GM13977 (cell line): ENCODE results near the gene HNRNPA1.

Source experiments
- DNase-seq: peaks from one replicate; pipeline ENCODE4 v3.0.0; 2012; ENCODE audit warnings: low spot score
- CTCF ChIP-seq: IDR thresholded peaks from 2 replicates; pipeline ENCODE4 v1.5.1; 2012; ENCODE audit warnings: mild to moderate bottlenecking, control low read depth; ENCODE audit not compliant: insufficient read depth; ENCODE audit errors: extremely low read depth, missing control alignments
- in situ Hi-C: fragments of 300-500 bp; cut with MboI; formaldehyde crosslinking; loops from one replicate; pipeline ENCODE4 v1.12.0; 2022; ENCODE audit warnings: low sequenced_read_pairs, low pct_unique_long_range_greater_than_20kb, mixed read lengths, inconsistent platforms; ENCODE audit not compliant: unreplicated experiment

HNRNPA1 gene

GRCh38 chr12:54329759-54330158 lies 49.2 kb downstream of the HNRNPA1 start:
- no peak for DNase-seq
- no peak for TF ChIP-seq CTCF
- in situ Hi-C loops = no loop called here

- DNase-seq = no peak
- no peak for TF ChIP-seq CTCF
- in situ Hi-C loops = no loop called here
Measured at GRCh38 chr12:54330442-54330841, 49.9 kb downstream of the HNRNPA1 start.

GRCh38 chr12:54331461-54331860 lies 50.9 kb downstream of the HNRNPA1 start:
- in situ Hi-C loops = no loop called here
- no peak for DNase-seq
- TF ChIP-seq CTCF = no peak

- no peak for TF ChIP-seq CTCF
- DNase-seq = no peak
- in situ Hi-C loops = no loop called here
Measured at GRCh38 chr12:54333420-54334034, 53.0 kb downstream of the HNRNPA1 start.
